Renal pelvis (tissue), 4 donors: ENCODE data around the gene PITPNM1. TPM values are rescaled to one million over a fixed set of nuclear protein-coding genes. Genes with fewer than 3 reads are reported as not detected.

Experiments
- DNase-seq: peaks from one replicate; pipeline ENCODE4 v3.0.0-alpha.2; 2013
- polyA plus RNA-seq, 3 donors: library from polyadenylated mRNA; unstranded; fragments of 120-200 nt; gene quantifications; one replicate each; pipeline ENCODE4 v1.2.1, GENCODE V29; 2013; ENCODE audit not compliant: insufficient read length in 3 of 3

The PITPNM1 gene
- polyA plus RNA-seq, 3 donors = 33.3 to 41.5 (median 35.4) TPM

DNA sequence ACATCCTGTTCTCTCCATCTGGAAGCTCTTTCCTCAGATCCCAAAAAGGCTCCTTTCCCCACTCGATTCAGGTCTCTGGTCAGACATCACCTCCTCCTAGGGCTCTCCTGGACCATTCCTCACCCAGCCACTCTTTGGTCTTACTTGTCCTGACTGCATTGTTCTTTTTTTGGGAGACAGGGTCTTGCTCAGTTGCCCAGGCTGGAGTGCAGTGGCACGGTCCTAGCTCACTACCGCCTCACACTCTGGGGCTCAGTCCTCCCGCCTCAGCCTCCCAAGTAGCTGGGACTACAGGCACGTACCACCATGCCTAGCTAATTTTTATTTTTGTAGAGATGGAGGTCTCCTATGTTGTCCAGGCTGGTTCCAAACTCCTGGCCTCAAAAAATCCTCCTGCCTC is 59.6 kb downstream of the PITPNM1 start:
- DNase-seq = no peak

DNA sequence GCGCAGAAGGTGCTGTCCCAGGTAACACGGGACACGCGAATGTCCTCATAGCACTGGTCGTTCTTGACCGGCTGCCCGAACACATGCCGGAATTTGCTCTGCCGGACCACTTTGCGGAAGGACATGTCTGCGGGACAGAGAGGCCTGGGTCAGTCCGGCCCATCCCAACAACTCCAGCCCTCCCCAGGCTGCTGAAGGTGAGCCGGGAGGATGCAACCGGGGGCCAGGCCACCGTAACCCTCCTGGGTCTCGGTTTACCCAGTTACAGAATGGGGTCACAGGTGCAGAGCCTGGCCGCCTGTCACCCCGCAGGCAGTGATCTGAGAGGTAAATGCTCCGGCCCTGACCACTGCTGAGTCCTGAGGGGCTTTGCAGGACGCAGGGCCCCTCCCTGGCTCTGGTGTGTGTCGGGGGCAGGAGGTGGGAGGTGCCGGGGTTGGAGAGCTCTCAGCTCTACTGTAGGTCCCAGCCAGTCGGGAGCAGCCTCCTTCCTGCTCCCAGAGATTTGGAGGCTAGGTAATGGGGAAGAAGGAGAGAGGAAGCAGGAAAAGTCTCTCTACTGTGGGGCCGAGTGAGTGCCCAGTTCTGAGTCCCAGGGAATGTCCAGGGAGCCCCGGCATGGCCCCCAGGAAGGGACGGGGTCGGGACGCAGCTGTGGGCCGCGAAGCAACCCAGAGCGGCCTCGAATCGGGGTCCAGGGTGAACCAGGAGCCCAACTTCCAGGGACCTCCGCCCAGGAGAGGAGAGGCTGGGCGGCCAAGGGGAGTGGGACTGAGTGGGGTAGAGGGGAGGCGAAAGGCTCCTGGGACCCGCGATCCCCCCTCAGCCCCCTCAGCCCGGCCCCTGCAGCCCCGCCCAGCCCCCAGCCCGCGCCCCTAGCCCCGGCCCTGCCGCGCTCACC is 62.4 kb downstream of the PITPNM1 start:
- DNase-seq = no peak

Other genes with a start within 250 kb of the PITPNM1 start
- 10 to 100 TPM; 57.6 to 65.4 (median 64.2) TPM for gene GRK2, start 238.9 kb downstream of the PITPNM1 start, polyA plus RNA-seq
- 10 to 100 TPM; 27.6 to 53.8 (median 44.8) TPM for gene ANKRD13D, start 216.1 kb downstream of the PITPNM1 start, polyA plus RNA-seq
- gene SSH3, start 201.8 kb downstream of the PITPNM1 start, polyA plus RNA-seq = 10 to 100 TPM; 26.5 to 31.0 (median 29.8) TPM
- gene POLD4, start 151.8 kb downstream of the PITPNM1 start, polyA plus RNA-seq = 10 to 100 TPM; 29.3 to 37.4 (median 32.8) TPM
- gene CLCF1, start 131.8 kb downstream of the PITPNM1 start, polyA plus RNA-seq = 1 to 10 TPM; 4.8 to 8.1 (median 8.0) TPM
- 10 to 100 TPM; 27.0 to 38.0 (median 29.7) TPM for gene RAD9A, start 113.4 kb downstream of the PITPNM1 start, polyA plus RNA-seq
- gene PPP1CA, start 103.5 kb downstream of the PITPNM1 start, polyA plus RNA-seq = 100 to 1,000 TPM; 161 to 179 (median 176) TPM
- 10 to 100 TPM in 2 of 3 donors, 1 to 10 TPM in 1; 6.2 to 10.7 (median 10.0) TPM for gene TBC1D10C, start 101.3 kb downstream of the PITPNM1 start, polyA plus RNA-seq
- gene CARNS1, start 89.7 kb downstream of the PITPNM1 start, polyA plus RNA-seq = 1 to 10 TPM; 1.9 to 5.2 (median 4.1) TPM
- 10 to 100 TPM; 39.7 to 51.2 (median 48.3) TPM for gene RPS6KB2, start 76.9 kb downstream of the PITPNM1 start, polyA plus RNA-seq
- gene PTPRCAP, start 67.7 kb downstream of the PITPNM1 start, polyA plus RNA-seq = 1 to 10 TPM; 2.1 to 3.6 (median 2.9) TPM
- gene CORO1B, start 61.9 kb downstream of the PITPNM1 start, polyA plus RNA-seq = 10 to 100 TPM; 78.2 to 88.3 (median 85.8) TPM
- gene GPR152, start 52.6 kb downstream of the PITPNM1 start, polyA plus RNA-seq = under 1 TPM in 1 of 3 donors, not detected in 2; 0.07 TPM
- 1 to 10 TPM in 1 of 3 donors, under 1 TPM in 2; 0.33 to 1.1 (median 0.64) TPM for gene CABP4, start 50.0 kb downstream of the PITPNM1 start, polyA plus RNA-seq
- gene TMEM134, start 36.1 kb downstream of the PITPNM1 start, polyA plus RNA-seq = 10 to 100 TPM; 66.5 to 80.1 (median 72.8) TPM
- 10 to 100 TPM; 57.8 to 73.4 (median 65.9) TPM for gene AIP, start 22.3 kb downstream of the PITPNM1 start, polyA plus RNA-seq
- gene CDK2AP2, start 2.8 kb upstream of the PITPNM1 start, polyA plus RNA-seq = 10 to 100 TPM; 55.7 to 61.8 (median 58.3) TPM
- gene CABP2, start 18.1 kb upstream of the PITPNM1 start, polyA plus RNA-seq = under 1 TPM; 0.26 to 0.49 (median 0.40) TPM
- gene GSTP1, start 78.4 kb upstream of the PITPNM1 start, polyA plus RNA-seq = 100 to 1,000 TPM; 728 to 847 (median 806) TPM
- gene NDUFV1, start 101.6 kb upstream of the PITPNM1 start, polyA plus RNA-seq = 100 to 1,000 TPM; 194 to 244 (median 244) TPM
- 1 to 10 TPM; 5.7 to 6.8 (median 6.7) TPM for gene NUDT8, start 124.6 kb upstream of the PITPNM1 start, polyA plus RNA-seq
- under 1 TPM in 1 of 3 donors, not detected in 2; 0.15 TPM for gene TBX10, start 134.4 kb upstream of the PITPNM1 start, polyA plus RNA-seq
- 10 to 100 TPM; 31.3 to 36.3 (median 34.0) TPM for gene ACY3, start 145.4 kb upstream of the PITPNM1 start, polyA plus RNA-seq
- gene ALDH3B2, start 169.3 kb upstream of the PITPNM1 start, polyA plus RNA-seq = 1 to 10 TPM; 3.2 to 4.6 (median 3.8) TPM